GM12878 (cell line): Measurements from ENCODE around the gene NAA10. TPM values are rescaled to one million over a fixed set of nuclear protein-coding genes. Genes with fewer than 3 reads are reported as not detected.

Source experiments
- ATAC-seq: fragments of 200-7000 bp; cut with Tn5 transposase; 3 replicates; pipeline ENCODE4 v1.9.1; 2020; ENCODE audit warnings: mild to moderate bottlenecking, moderate library complexity
- BruUV-seq: library from RNA; stranded (reverse); fragments of 400-500 nt; replicated peaks from 2 replicates; lab custom pipeline; 2021; lab: Mats Ljungman, UMichigan
- CTCF ChIA-PET: fragments of 300-600 bp; sonication (Branson Sonifier 250); formaldehyde crosslinking; extraction: SDS; loops from one replicate; lab custom pipeline; 2021; ENCODE audit warnings: inconsistent platforms; lab: Yijun Ruan, JAX
- POLR2A ChIA-PET: fragments of 350-600 bp; formaldehyde crosslinking; extraction: SDS; loops from one replicate; lab custom pipeline; 2021; ENCODE audit warnings: inconsistent platforms; lab: Charles Lee
- RAD21 ChIA-PET: fragments of 300-600 bp; sonication (Branson Sonifier 250); formaldehyde crosslinking; loops from one replicate; lab custom pipeline; 2023; ENCODE audit warnings: antibody characterized with exemption; ENCODE audit not compliant: unreplicated experiment; lab: Charles Lee
- SMC1A ChIA-PET: fragments of 300-600 bp; sonication (Branson Sonifier 250); formaldehyde crosslinking; loops from one replicate; lab custom pipeline; 2023; ENCODE audit not compliant: unreplicated experiment, uncharacterized antibody; lab: Charles Lee
- DNase-seq: peaks from one replicate; pipeline ENCODE4 v3.0.0-alpha.2; 2011; ENCODE audit warnings: low read depth, low spot score
- FAIRE-seq: peaks from 3 replicates; lab custom pipeline; 2011; peaks lifted over from hg19 to GRCh38; lab: Jason Lieb, UNC
- H2AFZ ChIP-seq: 2 replicates; pipeline ENCODE4 v1.6.0; 2011; ENCODE audit warnings: low read depth, low read length, control low read depth; ENCODE audit not compliant: control insufficient read depth
- H3K27ac ChIP-seq: 2 replicates; pipeline ENCODE4 v1.5.1; 2011; ENCODE audit warnings: control low read depth; ENCODE audit not compliant: control insufficient read depth, insufficient read depth
- H3K27me3 ChIP-seq, 2 experiments: replicated peaks in 1 of 2; 2 replicates each; pipeline versions ENCODE4 v1.6.0 to v1.6.1; 2011; ENCODE audit warnings: low read length in 1 of 2; ENCODE audit not compliant: control insufficient read depth in 2 of 2, insufficient read depth in 2 of 2
- H3K36me3 ChIP-seq, 2 experiments: 2 replicates each; pipeline ENCODE4 v1.5.1; 2011; ENCODE audit warnings: low read length in 1 of 2; ENCODE audit not compliant: control insufficient read depth in 2 of 2, insufficient read depth in 2 of 2
- H3K4me1 ChIP-seq: 2 replicates; pipeline ENCODE4 v1.6.1; 2011; ENCODE audit warnings: mild to moderate bottlenecking, low read length, moderate library complexity, mixed read lengths; ENCODE audit not compliant: control insufficient read depth, insufficient read depth
- H3K4me2 ChIP-seq: 2 replicates; pipeline ENCODE4 v1.6.0; 2011; ENCODE audit warnings: control low read depth; ENCODE audit not compliant: control insufficient read depth, insufficient read depth
- H3K4me3 ChIP-seq: fragments of 200-600 bp; sonication (generic); 2 replicates; pipeline ENCODE4 v1.5.1; 2016
- H3K79me2 ChIP-seq: 2 replicates; pipeline ENCODE4 v1.6.0; 2011; ENCODE audit warnings: low read length; ENCODE audit not compliant: control insufficient read depth, insufficient read depth
- H3K9ac ChIP-seq: 2 replicates; pipeline ENCODE4 v1.8.0; 2011; ENCODE audit warnings: low read length, control low read depth, mixed read lengths; ENCODE audit not compliant: control insufficient read depth, insufficient read depth
- H3K9me3 ChIP-seq: replicated peaks from 3 replicates; pipeline ENCODE4 v1.5.1; 2011; ENCODE audit warnings: mild to moderate bottlenecking, low read length; ENCODE audit not compliant: control insufficient read depth, insufficient read depth
- H4K20me1 ChIP-seq: 2 replicates; pipeline ENCODE4 v1.6.0; 2011; ENCODE audit not compliant: control insufficient read depth, insufficient read depth
- ASH2L ChIP-seq: fragments of 300-600, 200-600 bp; sonication (generic); IDR thresholded peaks from 2 replicates; pipeline ENCODE4 v1.6.1; 2017; ENCODE audit warnings: low read depth, mild to moderate bottlenecking, borderline replicate concordance
- BHLHE40 ChIP-seq, 2 experiments: fragments of 450-650 bp in 1 of 2; IDR thresholded peaks; 2 replicates each; pipeline ENCODE4 v1.6.1; 2011 to 2017; ENCODE audit warnings: low read depth in 2 of 2, borderline replicate concordance in 1 of 2, improper control_type of control experiment in 1 of 2, low read length in 1 of 2, mild to moderate bottlenecking in 1 of 2
- CHD1 ChIP-seq: IDR thresholded peaks from 2 replicates; pipeline ENCODE4 v1.6.1; 2012; ENCODE audit warnings: low read depth, low read length, improper control_type of control experiment
- DPF2 ChIP-seq: fragments of 450-650 bp; IDR thresholded peaks from 2 replicates; pipeline ENCODE4 v1.6.1; 2017; ENCODE audit warnings: mild to moderate bottlenecking
- E2F8 ChIP-seq: fragments of 450-650 bp; IDR thresholded peaks from 2 replicates; pipeline ENCODE4 v1.6.1; 2018; ENCODE audit warnings: mild to moderate bottlenecking, low read depth, moderate library complexity; ENCODE audit not compliant: partially characterized antibody
- EP300 ChIP-seq, 2 experiments: fragments of 150-350 bp in 1 of 2; IDR thresholded peaks; 2 replicates each; pipeline ENCODE4 v1.6.1; 2011 to 2012; ENCODE audit warnings: low read depth in 2 of 2, low read length in 2 of 2, borderline replicate concordance in 1 of 2, improper control_type of control experiment in 1 of 2, inconsistent platforms in 1 of 2; ENCODE audit not compliant: control insufficient read depth in 1 of 2
- HDAC2 ChIP-seq: fragments of 200-600 bp; sonication (generic); IDR thresholded peaks from 2 replicates; pipeline ENCODE4 v1.6.1; 2017
- IKZF1 ChIP-seq: fragments of 450-650 bp; conservative IDR thresholded peaks from 2 replicates; pipeline ENCODE4 v1.6.1; 2017; ENCODE audit warnings: antibody characterized with exemption, mild to moderate bottlenecking
- JUND ChIP-seq: IDR thresholded peaks from 2 replicates; pipeline ENCODE4 v1.6.1; 2012; ENCODE audit warnings: low read depth, mild to moderate bottlenecking, low read length, improper control_type of control experiment, moderate library complexity
- MEF2B ChIP-seq: fragments of 450-650 bp; IDR thresholded peaks from 2 replicates; pipeline ENCODE4 v1.6.1; 2018; ENCODE audit warnings: mild to moderate bottlenecking, moderate library complexity; ENCODE audit not compliant: partially characterized antibody, poor library complexity, severe bottlenecking
- RELA ChIP-seq: fragments of 450-650 bp; IDR thresholded peaks from 2 replicates; pipeline ENCODE4 v1.8.0; 2014; ENCODE audit warnings: borderline replicate concordance; ENCODE audit not compliant: partially characterized antibody
- SRF ChIP-seq, 2 experiments: IDR thresholded peaks; 2 replicates each; pipeline ENCODE4 v1.6.1; 2011; ENCODE audit warnings: low read depth in 2 of 2, low read length in 2 of 2, mild to moderate bottlenecking in 1 of 2, moderate library complexity in 1 of 2
- ZBTB40 ChIP-seq: fragments of 450-650 bp; IDR thresholded peaks from 2 replicates; pipeline ENCODE4 v1.6.1; 2016; ENCODE audit warnings: mild to moderate bottlenecking, moderate library complexity, borderline replicate concordance
- WGBS: methylation state at CpG from one replicate; pipeline ENCODE4 v1.1.6; 2016; ENCODE audit warnings: low lambda C conversion rate; ENCODE audit not compliant: insufficient replicate concordance, insufficient coverage; ENCODE audit errors: missing lambda C conversion rate; 5-methylcytosine and 5-hydroxymethylcytosine counted together
- in situ Hi-C: fragments of 300-500 bp; cut with MboI; formaldehyde crosslinking; loops from 9 replicates; pipeline ENCODE4 v1.14.3; 2018; ENCODE audit warnings: mixed read lengths
- intact Hi-C: fragments of 100-400 bp; cut with micrococcal nuclease; formaldehyde crosslinking; loops from one replicate; pipeline ENCODE4 v1.14.2; 2022; ENCODE audit not compliant: unreplicated experiment
- polyA plus RNA-seq, 11 experiments: library from polyadenylated mRNA; depleted of rRNA in 4 of 11; unstranded in 6 of 11; stranded (reverse) in 5 of 11; fragments of >200 nt; fragmentation: Nextera tagmentation in 4 of 11; fragmentation: Illumina TruSeq in 1 of 11; extraction: Ambion mirVana in 4 of 11; extraction: Trizol in 1 of 11; gene quantifications; 1 replicate in 1 of 11; 2 replicates in 10 of 11; pipeline versions ENCODE4 v1.2.1 to v1.2.3, GENCODE V29; 2011 to 2016; ENCODE audit warnings: inconsistent platforms in 2 of 11, missing spikeins in 2 of 11, low read depth in 1 of 11
- total RNA-seq, 4 experiments: library from RNA; depleted of rRNA in 3 of 4; stranded (reverse); fragments of >200 nt in 3 of 4; fragmentation: Illumina TruSeq in 1 of 4; extraction: Trizol in 1 of 4; gene quantifications; 2 replicates each; pipeline versions ENCODE4 v1.2.1 to v1.2.3, GENCODE V29; 2013 to 2021

The NAA10 gene
- total and polyA plus RNA-seq, 10 of the 15 experiments (the other 5 are each of a cell fraction or from before 2014, with no cell fraction given), result 7.9 to 212 (median 98.9) TPM

DNA sequence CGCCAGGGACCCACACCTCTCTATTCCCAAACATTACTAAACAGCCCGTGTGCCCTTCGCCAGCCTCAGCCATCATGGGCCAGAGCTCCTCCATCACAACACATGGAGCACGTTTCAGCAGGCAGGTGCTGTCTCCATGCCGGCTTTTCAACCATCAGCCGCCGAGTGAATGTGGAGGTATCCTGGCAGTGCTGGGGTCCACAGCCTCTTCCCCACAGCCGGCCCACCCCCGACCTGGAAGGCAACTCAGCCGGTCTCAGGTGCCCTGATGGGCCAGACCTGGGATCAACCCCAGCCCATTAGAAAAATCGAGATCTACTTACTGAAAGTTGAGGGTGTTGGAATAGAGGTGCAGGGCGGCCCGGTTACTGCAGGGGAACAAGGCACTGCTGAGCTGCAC lies 3.1 kb downstream of the NAA10 start:
- H3K9me3 ChIP-seq, result no peaks in the 10 kb centered on the region; the same call in 2 of the 3 replicates
- no peak overlapping the region for H3K4me2 ChIP-seq
- no peaks in the 10 kb centered on the region; the same call in 1 of the 2 replicates for H3K4me1 ChIP-seq
- no TSS peak for BruUV-seq
- no peak overlapping the region for H3K9ac ChIP-seq
- H3K79me2 ChIP-seq, result peaks cover 18% of the 10 kb centered on the region
- SMC1A ChIA-PET, result no interaction called here
- CTCF ChIA-PET, result interaction anchor here (4.4 kb wide), 1 partner anchor 16 kb away, joined by 28 read pairs; no protein-coding TSS in a partner anchor
- no peak overlapping the region for H3K27ac ChIP-seq
- DNase-seq (no peak), FAIRE-seq (no peak), ATAC-seq (no peak)
- intact Hi-C loops, result no loop called here
- H4K20me1 ChIP-seq, result no peaks in the 10 kb centered on the region
- H3K4me3 ChIP-seq, result no peak overlapping the region
- H3K27me3 ChIP-seq, result no peaks in the 10 kb centered on the region
- TF ChIP-seq JUND (no peak), DPF2 (no peak), HDAC2 (no peak), EP300 (IDR thresholded peaks at IDR 0.05; ENCODE audit: borderline replicate concordance in 1 of 2, control insufficient read depth in 1 of 2, low read depth in 2 of 2, low read length in 2 of 2) (no peak), RELA (no peak), E2F8 (no peak), ASH2L (no peak), CHD1 (no peak), ZBTB40 (no peak), BHLHE40 (IDR thresholded peaks at IDR 0.05; ENCODE audit: borderline replicate concordance in 1 of 2, low read depth in 2 of 2, low read length in 1 of 2) (no peak), SRF (IDR thresholded peaks at IDR 0.05; ENCODE audit: low read depth in 2 of 2, low read length in 2 of 2) (no peak), MEF2B (no peak), IKZF1 (no peak)
- RAD21 ChIA-PET, result no interaction called here
- in situ Hi-C loops, result loop anchor here (5.0 kb wide), 1 partner anchor 441 kb away; the partner anchor contains the start of gene FLNA
- peaks cover 0 to 2% of the 10 kb centered on the region in 2 experiments; a peak in 3 of 4 replicates for H3K36me3 ChIP-seq
- H2AFZ ChIP-seq, result no peak overlapping the region
- 95% methylated on average over 13 of the region's 13 CpGs for WGBS
- POLR2A ChIA-PET, result no interaction called here
